GM12878 (cell line): ENCODE data around the gene CAVIN2. TPM values are rescaled to one million over a fixed set of nuclear protein-coding genes. Genes with fewer than 3 reads are reported as not detected.

ENCODE experiments used
- ATAC-seq: fragments of 200-7000 bp; cut with Tn5 transposase; 3 replicates; pipeline ENCODE4 v1.9.1; 2020; ENCODE audit warnings: mild to moderate bottlenecking, moderate library complexity
- BruUV-seq: library from RNA; stranded (reverse); fragments of 400-500 nt; replicated peaks from 2 replicates; lab custom pipeline; 2021; lab: Mats Ljungman, UMichigan
- CTCF ChIA-PET: fragments of 300-600 bp; sonication (Branson Sonifier 250); formaldehyde crosslinking; extraction: SDS; loops from one replicate; lab custom pipeline; 2021; ENCODE audit warnings: inconsistent platforms; lab: Yijun Ruan, JAX
- POLR2A ChIA-PET: fragments of 350-600 bp; formaldehyde crosslinking; extraction: SDS; loops from one replicate; lab custom pipeline; 2021; ENCODE audit warnings: inconsistent platforms; lab: Charles Lee
- RAD21 ChIA-PET: fragments of 300-600 bp; sonication (Branson Sonifier 250); formaldehyde crosslinking; loops from one replicate; lab custom pipeline; 2023; ENCODE audit warnings: antibody characterized with exemption; ENCODE audit not compliant: unreplicated experiment; lab: Charles Lee
- SMC1A ChIA-PET: fragments of 300-600 bp; sonication (Branson Sonifier 250); formaldehyde crosslinking; loops from one replicate; lab custom pipeline; 2023; ENCODE audit not compliant: unreplicated experiment, uncharacterized antibody; lab: Charles Lee
- DNase-seq: peaks from one replicate; pipeline ENCODE4 v3.0.0-alpha.2; 2011; ENCODE audit warnings: low read depth, low spot score
- FAIRE-seq: peaks from 3 replicates; lab custom pipeline; 2011; peaks lifted over from hg19 to GRCh38; lab: Jason Lieb, UNC
- H2AFZ ChIP-seq: 2 replicates; pipeline ENCODE4 v1.6.0; 2011; ENCODE audit warnings: low read depth, low read length, control low read depth; ENCODE audit not compliant: control insufficient read depth
- H3K27ac ChIP-seq: 2 replicates; pipeline ENCODE4 v1.5.1; 2011; ENCODE audit warnings: control low read depth; ENCODE audit not compliant: control insufficient read depth, insufficient read depth
- H3K27me3 ChIP-seq, 2 experiments: replicated peaks in 1 of 2; 2 replicates each; pipeline versions ENCODE4 v1.6.0 to v1.6.1; 2011; ENCODE audit warnings: low read length in 1 of 2; ENCODE audit not compliant: control insufficient read depth in 2 of 2, insufficient read depth in 2 of 2
- H3K36me3 ChIP-seq, 2 experiments: 2 replicates each; pipeline ENCODE4 v1.5.1; 2011; ENCODE audit warnings: low read length in 1 of 2; ENCODE audit not compliant: control insufficient read depth in 2 of 2, insufficient read depth in 2 of 2
- H3K4me1 ChIP-seq: 2 replicates; pipeline ENCODE4 v1.6.1; 2011; ENCODE audit warnings: mild to moderate bottlenecking, low read length, moderate library complexity, mixed read lengths; ENCODE audit not compliant: control insufficient read depth, insufficient read depth
- H3K4me2 ChIP-seq: 2 replicates; pipeline ENCODE4 v1.6.0; 2011; ENCODE audit warnings: control low read depth; ENCODE audit not compliant: control insufficient read depth, insufficient read depth
- H3K4me3 ChIP-seq: fragments of 200-600 bp; sonication (generic); 2 replicates; pipeline ENCODE4 v1.5.1; 2016
- H3K79me2 ChIP-seq: 2 replicates; pipeline ENCODE4 v1.6.0; 2011; ENCODE audit warnings: low read length; ENCODE audit not compliant: control insufficient read depth, insufficient read depth
- H3K9ac ChIP-seq: 2 replicates; pipeline ENCODE4 v1.8.0; 2011; ENCODE audit warnings: low read length, control low read depth, mixed read lengths; ENCODE audit not compliant: control insufficient read depth, insufficient read depth
- H3K9me3 ChIP-seq: replicated peaks from 3 replicates; pipeline ENCODE4 v1.5.1; 2011; ENCODE audit warnings: mild to moderate bottlenecking, low read length; ENCODE audit not compliant: control insufficient read depth, insufficient read depth
- H4K20me1 ChIP-seq: 2 replicates; pipeline ENCODE4 v1.6.0; 2011; ENCODE audit not compliant: control insufficient read depth, insufficient read depth
- BACH1 ChIP-seq: fragments of 450-650 bp; IDR thresholded peaks from 2 replicates; pipeline ENCODE4 v1.6.1; 2017; ENCODE audit warnings: mild to moderate bottlenecking, borderline replicate concordance
- CBFB ChIP-seq: IDR thresholded peaks from 2 replicates; pipeline ENCODE4 v1.6.1; 2016; ENCODE audit warnings: antibody characterized with exemption, low read depth
- CTCF ChIP-seq, 3 experiments: IDR thresholded peaks in 2 of 3; conservative IDR thresholded peaks in 1 of 3; 2 replicates each; pipeline ENCODE4 v1.5.1; 2011; ENCODE audit warnings: low read depth in 3 of 3, low read length in 3 of 3, mild to moderate bottlenecking in 3 of 3, control low read depth in 2 of 3, moderate library complexity in 2 of 3, inconsistent platforms in 1 of 3, mixed read lengths in 1 of 3; ENCODE audit not compliant: control insufficient read depth in 2 of 3, insufficient read depth in 1 of 3; ENCODE audit errors: extremely low read depth in 1 of 3
- ELK1 ChIP-seq: IDR thresholded peaks from 2 replicates; pipeline ENCODE4 v1.6.1; 2012; ENCODE audit warnings: low read depth, low read length, improper control_type of control experiment
- EZH2 ChIP-seq: IDR thresholded peaks from 2 replicates; pipeline ENCODE4 v1.6.1; 2012; ENCODE audit warnings: low read depth, mild to moderate bottlenecking, control low read depth, inconsistent platforms, low read length, borderline replicate concordance; ENCODE audit not compliant: control insufficient read depth
- FOXM1 ChIP-seq: IDR thresholded peaks from 2 replicates; pipeline ENCODE4 v1.6.1; 2012; ENCODE audit warnings: low read depth, mild to moderate bottlenecking, inconsistent platforms, low read length, moderate library complexity
- NBN ChIP-seq: fragments of 450-650 bp; IDR thresholded peaks from 2 replicates; pipeline ENCODE4 v1.6.1; 2016
- NKRF ChIP-seq: fragments of 450-650 bp; conservative IDR thresholded peaks from 2 replicates; pipeline ENCODE4 v1.6.1; 2017; ENCODE audit warnings: mild to moderate bottlenecking, moderate library complexity
- NR2C2 ChIP-seq: IDR thresholded peaks from 2 replicates; pipeline ENCODE4 v1.6.1; 2011; ENCODE audit warnings: borderline replicate concordance, low read depth; ENCODE audit not compliant: control insufficient read depth, insufficient read length
- NR2F1 ChIP-seq: fragments of 450-650 bp; conservative IDR thresholded peaks from 2 replicates; pipeline ENCODE4 v1.6.1; 2017; ENCODE audit warnings: mild to moderate bottlenecking
- SP1 ChIP-seq: IDR thresholded peaks from one replicate; pipeline ENCODE4 v1.6.1; 2011; ENCODE audit warnings: low read depth, low read length
- ZBTB4 ChIP-seq: fragments of 450-650 bp; formaldehyde crosslinking; IDR thresholded peaks from 2 replicates; pipeline ENCODE4 v1.4.0; 2022; ENCODE audit warnings: mild to moderate bottlenecking, moderate library complexity
- WGBS: methylation state at CpG from one replicate; pipeline ENCODE4 v1.1.6; 2016; ENCODE audit warnings: low lambda C conversion rate; ENCODE audit not compliant: insufficient replicate concordance, insufficient coverage; ENCODE audit errors: missing lambda C conversion rate; 5-methylcytosine and 5-hydroxymethylcytosine counted together
- in situ Hi-C: fragments of 300-500 bp; cut with MboI; formaldehyde crosslinking; loops from 9 replicates; pipeline ENCODE4 v1.14.3; 2018; ENCODE audit warnings: mixed read lengths
- intact Hi-C: fragments of 100-400 bp; cut with micrococcal nuclease; formaldehyde crosslinking; loops from one replicate; pipeline ENCODE4 v1.14.2; 2022; ENCODE audit not compliant: unreplicated experiment
- polyA plus RNA-seq, 11 experiments: library from polyadenylated mRNA; depleted of rRNA in 4 of 11; unstranded in 6 of 11; stranded (reverse) in 5 of 11; fragments of >200 nt; fragmentation: Nextera tagmentation in 4 of 11; fragmentation: Illumina TruSeq in 1 of 11; extraction: Ambion mirVana in 4 of 11; extraction: Trizol in 1 of 11; gene quantifications; 1 replicate in 1 of 11; 2 replicates in 10 of 11; pipeline versions ENCODE4 v1.2.1 to v1.2.3, GENCODE V29; 2011 to 2016; ENCODE audit warnings: inconsistent platforms in 2 of 11, missing spikeins in 2 of 11, low read depth in 1 of 11
- total RNA-seq, 4 experiments: library from RNA; depleted of rRNA in 3 of 4; stranded (reverse); fragments of >200 nt in 3 of 4; fragmentation: Illumina TruSeq in 1 of 4; extraction: Trizol in 1 of 4; gene quantifications; 2 replicates each; pipeline versions ENCODE4 v1.2.1 to v1.2.3, GENCODE V29; 2013 to 2021

CAVIN2 gene
- total and polyA plus RNA-seq, 10 of the 15 experiments (the other 5 are each of a cell fraction or from before 2014, with no cell fraction given), result not detected

GRCh38 chr2:191791953-191792560 lies 54.8 kb downstream of the CAVIN2 start:
- Histone ChIP-seq H3K4me1 (no peaks in the 10 kb centered on the region), H3K4me3 (no peak overlapping the region), H3K9me3 (no peaks in the 10 kb centered on the region; the same call in 2 of the 3 replicates), H3K36me3 (no peaks in the 10 kb centered on the region), H2AFZ (no peak overlapping the region), H3K9ac (no peak overlapping the region)
- WGBS, result 2% methylated on average over 3 of the region's 3 CpGs
- intact Hi-C loops, result loop anchor here (5.0 kb wide), 1 partner anchor 35 kb away; no protein-coding TSS in a partner anchor
- ATAC-seq, result peak; percentile 70
- POLR2A ChIA-PET, result no interaction called here
- TF ChIP-seq CBFB (no peak), ELK1 (no peak), NBN (no peak), NR2F1 (no peak), ZBTB4 (CRISPR knock-in tag) (no peak), NKRF (no peak), FOXM1 (no peak), BACH1 (no peak), SP1 (no peak), CTCF (IDR thresholded peaks at IDR 0.05 in 2 of 3, conservative IDR thresholded peaks at IDR 0.05 in 1 of 3; ENCODE audit: control insufficient read depth in 2 of 3, extremely low read depth in 1 of 3, insufficient read depth in 1 of 3, low read depth in 3 of 3, low read length in 3 of 3) (no peak), EZH2 (no peak), NR2C2 (no peak)
- TF ChIP-seq, all 136 proteins: peak for 0
- FAIRE-seq (no peak), DNase-seq (no peak)
- BruUV-seq, result no TSS peak
- Histone ChIP-seq H3K27ac (no peak overlapping the region), H3K27me3 (peaks cover 0 to 2% of the 10 kb centered on the region in 2 experiments; a peak in 1 of 4 replicates), H3K4me2 (no peak overlapping the region), H3K79me2 (no peaks in the 10 kb centered on the region), H4K20me1 (no peaks in the 10 kb centered on the region)
- SMC1A ChIA-PET, result interaction anchor here (0.8 to 1.4 kb wide), 9 partner anchors 10 to 236 kb away, joined by 3 to 5 read pairs (median 3); no protein-coding TSS in a partner anchor
- CTCF ChIA-PET, result interaction anchor here (0.9 to 1.6 kb wide), 5 partner anchors 10 to 370 kb away, joined by 3 to 6 read pairs (median 3); no protein-coding TSS in a partner anchor
- in situ Hi-C loops, result no loop called here
- RAD21 ChIA-PET, result interaction anchor here (0.8 to 1.3 kb wide), 2 partner anchors 20 to 370 kb away, joined by 3 to 4 read pairs; no protein-coding TSS in a partner anchor
